Stimulated activated CD8-positive, alpha-beta memory T cell treated with anti-CD3 and anti-CD28 coated beads, Interleukin-2, amount 100 ng/mL, for 48 hours (primary cell): ENCODE measurements around the gene GABRB2.
"Not testable (repeated sequence)": the region's sequence is repeated elsewhere in the genome, so short reads cannot be mapped to it uniquely, and the experiment has no call there.

ENCODE experiments used
- DNase-seq, 2 donors: peaks; one replicate each; pipeline ENCODE4 v3.0.0-alpha.2; 2020; ENCODE audit warnings: low read depth in 2 of 2

The GABRB2 gene

DNA sequence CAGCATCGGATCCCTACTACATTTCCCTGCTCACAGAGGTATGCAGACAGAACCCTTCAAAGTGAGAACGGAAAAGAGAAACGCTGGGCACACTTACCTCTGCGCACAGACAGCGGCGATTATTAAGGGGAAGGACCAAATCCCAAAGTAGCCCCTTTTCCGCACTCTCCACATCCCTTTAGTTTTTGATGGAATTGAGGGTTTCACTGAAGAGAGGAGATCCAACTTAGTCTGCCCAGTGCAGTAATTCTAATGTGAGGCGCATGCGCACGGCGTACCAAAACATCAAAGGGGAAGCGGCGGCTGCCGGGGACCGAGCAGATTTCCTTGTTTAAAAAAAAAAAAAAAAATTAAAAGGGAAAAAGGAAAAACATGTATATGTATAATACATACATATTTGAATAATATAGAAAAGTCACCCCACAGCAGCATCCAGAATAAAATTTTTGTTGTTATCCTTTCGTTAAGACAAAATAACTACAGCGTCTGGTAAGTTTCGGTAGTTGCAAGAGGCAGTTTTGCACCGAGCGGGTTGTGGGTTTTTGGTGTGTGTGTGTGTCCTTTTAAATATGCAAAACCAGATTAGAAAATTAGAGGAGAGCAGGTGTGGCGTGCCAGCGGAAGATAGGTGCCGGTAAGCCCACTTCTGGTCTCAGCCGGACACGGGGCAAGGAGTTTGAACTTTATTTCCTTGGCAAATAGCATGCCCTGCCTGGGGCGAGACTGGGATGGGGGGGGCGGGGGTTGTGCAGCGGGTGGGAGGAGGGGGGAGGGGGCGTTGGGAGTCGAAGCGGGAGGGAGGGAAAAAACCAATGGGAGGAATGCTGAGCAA is at the start of gene GABRB2:
Gene GABRB2 (minus strand): TSS at position 256 of the 832 bp plus-strand sequence. CDS start 82 bp downstream, at position 174.
- DNase-seq, result no peak

DNA sequence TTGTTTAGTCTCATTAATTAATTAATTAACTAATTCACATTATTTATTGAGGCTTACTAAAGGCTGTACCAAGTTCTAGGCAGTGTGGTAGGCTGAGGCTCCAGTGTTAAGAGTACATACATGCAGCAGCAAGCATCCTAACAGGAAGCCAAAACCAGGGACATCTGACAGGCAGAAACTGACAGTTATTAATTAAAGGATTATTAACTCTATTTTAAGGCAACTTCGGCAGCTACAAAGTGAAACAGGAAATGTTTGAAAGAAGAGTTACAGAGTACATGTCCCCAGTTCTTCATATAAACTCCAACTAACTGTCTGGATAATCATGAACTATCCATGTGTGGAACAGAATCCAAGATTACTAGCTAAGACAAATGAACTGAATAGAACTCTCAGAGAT is 39.3 kb upstream of the GABRB2 start:
- DNase-seq, result no peak

DNA sequence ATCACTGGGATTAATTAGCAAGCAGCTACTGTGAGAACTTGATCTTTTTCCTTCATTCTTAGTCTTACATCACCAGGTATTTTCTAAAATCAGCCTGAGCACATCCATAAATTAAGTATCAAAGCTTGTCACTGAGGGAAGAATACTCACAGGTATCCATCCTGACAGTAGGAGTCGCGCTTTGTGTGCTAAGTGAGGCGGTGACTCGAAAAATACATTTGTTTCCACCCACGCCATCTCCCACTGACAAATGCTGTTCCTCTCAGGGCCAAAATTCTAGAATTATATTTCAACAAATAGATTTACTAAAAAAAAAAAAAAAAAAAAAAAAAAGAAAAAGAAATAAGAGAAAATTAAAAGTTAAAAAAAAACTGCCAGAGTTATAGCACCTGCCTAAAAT is 34.1 kb upstream of the GABRB2 start:
- DNase-seq, result no peak

DNA sequence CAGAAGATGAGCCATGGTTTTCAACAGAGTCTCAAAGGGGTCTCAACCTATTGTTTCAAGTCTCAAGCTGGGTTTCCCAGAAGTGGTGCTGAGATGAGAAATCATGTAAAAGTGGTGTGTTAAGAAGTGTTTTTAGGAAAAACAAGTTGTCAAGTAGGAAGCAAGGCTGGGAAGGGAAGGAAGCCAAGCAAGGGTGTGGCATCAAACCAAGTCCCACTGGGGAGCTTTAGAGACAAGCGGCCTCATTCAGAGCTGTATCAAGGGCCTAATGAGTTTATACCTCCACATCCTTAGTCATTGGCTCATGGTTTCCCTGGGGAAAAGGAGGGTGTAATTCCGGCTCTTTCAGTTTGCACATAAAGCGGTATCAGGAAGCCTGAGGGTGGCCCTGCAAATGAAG is 26.4 kb upstream of the GABRB2 start:
- no peak for DNase-seq

DNA sequence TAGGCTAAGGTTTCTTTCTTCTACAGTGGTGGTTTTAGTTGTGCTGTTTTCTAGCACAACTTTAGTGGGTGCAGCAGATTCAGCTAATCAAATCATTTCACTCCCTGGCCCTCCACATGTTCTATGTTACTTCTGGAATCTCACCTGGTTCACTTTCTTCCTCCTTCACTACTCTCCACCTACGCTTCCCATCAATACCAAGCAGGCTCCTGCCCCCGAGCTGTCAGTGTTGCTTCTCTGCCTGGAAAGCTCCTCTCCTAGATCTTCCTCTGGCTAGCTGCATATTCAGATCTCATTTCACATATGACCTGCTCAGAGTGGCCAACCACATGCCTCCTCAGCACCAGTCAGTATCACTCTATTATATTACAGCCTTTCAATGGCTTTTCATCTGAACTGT is 19.6 kb upstream of the GABRB2 start:
- no peak for DNase-seq

DNA sequence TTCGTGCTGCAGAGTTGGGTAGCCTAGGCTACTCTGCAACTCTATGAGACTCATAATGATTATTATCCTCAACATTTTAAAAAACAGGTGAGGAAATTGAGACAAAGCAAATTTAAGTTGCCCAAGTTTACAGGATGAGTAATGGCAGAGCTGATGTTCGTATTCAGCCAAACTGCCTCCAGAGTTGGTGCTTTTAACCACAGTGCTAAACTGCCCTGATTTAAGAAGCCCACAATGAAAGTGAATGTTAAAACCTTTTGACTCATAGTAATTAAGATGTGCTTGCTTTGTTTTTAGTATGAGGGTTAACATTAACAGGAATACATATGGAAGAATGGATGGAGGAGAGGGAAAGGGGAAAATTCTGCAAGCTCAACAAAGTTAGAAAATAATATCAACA is 15.9 kb upstream of the GABRB2 start:
- DNase-seq, result no peak

DNA sequence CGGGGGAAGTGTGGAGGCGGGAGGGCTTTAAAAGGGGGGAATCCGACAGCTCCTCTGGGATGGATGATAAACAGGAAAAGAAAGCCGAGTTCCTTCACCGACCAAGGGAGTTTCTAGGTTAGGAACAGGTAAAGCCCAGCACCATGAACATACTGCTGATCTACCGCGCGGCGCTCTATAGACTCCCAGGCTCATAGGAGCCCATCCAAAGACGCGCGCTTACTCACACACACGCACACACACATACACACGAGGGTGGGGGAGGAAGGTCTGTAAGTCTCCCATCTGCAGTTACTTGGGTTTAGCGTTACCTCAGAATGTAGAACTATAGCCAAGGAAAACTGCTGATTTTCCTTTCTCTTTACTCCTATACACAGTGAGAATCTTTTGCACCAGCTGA is 2.6 kb upstream of the GABRB2 start:
- no peak for DNase-seq

DNA sequence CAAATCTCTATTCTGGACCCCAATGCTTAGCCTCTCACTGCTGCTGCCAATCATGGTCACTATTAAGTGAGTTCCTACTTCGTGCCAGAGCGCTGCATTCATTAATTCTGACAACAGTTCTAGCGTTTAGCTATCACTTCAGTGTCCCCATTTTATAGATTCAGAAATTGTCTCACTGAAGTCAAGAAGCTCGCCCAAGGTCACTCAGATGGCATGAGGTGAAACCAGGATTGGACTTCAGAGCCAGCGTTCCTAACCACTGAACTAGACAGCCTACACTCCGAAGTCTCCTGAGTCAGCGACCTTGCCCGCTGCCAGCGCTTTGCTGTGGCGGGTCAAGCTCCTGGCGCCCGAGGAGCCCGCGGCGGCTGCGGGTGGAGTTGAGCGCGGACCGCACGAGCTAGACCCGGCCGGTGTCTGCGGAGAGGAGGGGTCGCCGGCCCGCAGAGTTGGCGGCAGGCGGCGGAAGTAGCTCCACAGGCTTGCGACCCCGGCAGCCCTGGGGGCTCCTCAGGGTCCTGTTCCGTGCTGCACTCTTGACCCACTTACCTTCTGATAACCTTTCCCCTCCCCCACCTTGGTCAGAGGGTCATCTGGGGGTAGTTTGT is 2.1 kb upstream of the GABRB2 start:
- no peak for DNase-seq

DNA sequence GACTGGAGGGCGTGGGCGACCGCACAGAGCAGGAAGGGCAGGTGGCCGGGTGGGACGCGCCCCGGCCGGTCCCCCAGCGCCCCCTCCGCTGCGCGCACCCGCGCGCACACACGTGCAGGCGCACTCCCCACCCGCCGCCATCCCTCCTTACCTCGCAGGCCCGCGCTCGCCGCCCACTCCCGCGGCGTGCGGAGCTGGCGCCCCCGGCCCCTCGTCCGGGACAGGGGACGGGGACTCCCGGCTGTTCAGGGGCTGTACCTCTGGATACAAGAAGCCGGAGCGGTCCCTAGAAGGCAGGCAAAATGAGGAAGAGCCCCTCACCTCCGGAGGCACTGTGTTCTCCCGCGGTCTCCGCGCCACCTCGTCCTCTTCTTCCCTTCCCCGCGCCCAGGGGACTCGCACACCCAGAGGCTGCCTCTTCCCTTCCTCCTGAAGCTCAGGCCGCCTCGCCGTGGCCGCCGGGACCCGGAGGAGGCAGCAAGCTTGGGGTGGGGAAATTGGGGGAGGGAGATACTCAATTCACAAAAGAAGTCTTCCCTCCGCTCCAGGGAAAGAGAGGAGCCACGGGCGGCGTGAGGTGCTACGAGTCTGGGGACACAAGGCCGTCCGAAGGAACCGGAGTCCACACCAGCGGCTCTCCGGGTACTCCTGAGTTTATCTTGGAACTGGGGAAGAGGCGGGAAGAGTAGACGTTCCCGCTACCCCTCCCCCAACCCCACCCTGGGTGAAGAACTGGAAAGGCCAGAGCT is 1.4 kb upstream of the GABRB2 start:
- DNase-seq, result no peak

DNA sequence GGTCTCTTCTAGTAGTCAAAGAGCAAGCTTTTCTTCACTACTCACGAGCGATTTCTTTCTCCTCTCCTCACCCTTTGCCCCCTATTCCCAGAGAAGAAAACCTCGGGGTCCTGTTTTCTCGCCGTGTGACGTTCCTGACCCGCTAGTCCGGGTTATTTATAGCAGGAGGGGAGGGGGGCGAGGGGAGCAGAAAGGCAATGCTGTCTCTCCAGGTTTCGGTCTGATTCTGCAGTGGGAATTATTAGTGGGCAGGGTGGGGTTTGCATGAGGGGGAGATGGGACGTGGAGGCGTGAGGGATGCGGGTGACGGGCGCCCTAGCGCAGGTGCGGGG is 847 bp upstream of the GABRB2 start:
- no peak for DNase-seq

DNA sequence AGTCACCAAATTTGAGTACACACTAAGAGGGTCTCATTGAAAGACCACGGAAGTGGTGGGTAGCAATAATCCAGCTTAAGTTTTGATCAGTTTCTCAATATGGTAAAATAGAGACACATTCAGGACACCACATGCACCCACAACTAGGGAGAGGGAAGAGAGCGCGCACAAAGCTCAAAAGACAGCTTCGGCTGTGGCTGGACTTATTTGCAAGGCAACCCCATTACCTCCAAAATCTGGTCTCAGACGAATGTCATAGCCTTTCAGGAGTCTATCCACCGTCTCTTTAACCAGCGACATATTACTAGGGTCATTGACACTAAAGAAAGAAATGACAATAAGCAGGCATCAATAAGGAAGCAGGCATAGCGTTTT is 443 bp downstream of the GABRB2 start:
- no peak for DNase-seq

DNA sequence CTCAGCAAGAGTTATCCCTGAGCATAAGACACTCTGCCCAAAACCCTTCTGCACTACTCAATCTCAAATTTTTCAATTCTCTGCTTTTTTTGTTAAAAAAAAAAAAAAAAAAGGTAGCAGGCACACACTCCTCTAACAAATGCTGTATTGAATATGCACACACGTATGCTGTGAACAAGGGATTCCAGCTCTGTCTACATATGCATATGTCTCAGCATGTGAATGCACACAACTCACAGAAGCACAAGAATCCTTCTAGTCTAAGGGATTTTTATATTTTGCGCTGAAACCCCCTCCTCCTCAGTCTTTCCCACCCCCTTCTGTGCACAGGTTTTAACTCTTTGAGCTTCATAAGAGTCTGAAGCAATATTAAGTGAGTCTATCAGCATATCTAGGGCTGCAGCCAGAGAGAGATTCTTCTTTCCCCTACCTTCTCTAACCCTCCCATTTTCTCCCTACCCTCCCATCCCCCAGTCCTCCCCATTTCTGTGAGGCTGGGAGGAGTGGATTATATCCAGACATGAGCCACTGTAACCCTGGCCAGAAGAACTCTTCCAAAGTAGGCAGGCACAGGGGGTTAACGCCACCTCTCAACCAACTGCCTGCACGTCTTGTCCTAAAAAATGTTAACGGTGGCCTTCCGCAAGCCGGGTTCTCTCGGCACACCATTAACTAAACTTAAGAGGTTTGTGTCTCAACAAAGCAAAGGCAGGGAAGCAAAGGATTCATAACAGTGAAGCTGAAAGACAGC is 1.0 kb downstream of the GABRB2 start:
- DNase-seq, result no peak

DNA sequence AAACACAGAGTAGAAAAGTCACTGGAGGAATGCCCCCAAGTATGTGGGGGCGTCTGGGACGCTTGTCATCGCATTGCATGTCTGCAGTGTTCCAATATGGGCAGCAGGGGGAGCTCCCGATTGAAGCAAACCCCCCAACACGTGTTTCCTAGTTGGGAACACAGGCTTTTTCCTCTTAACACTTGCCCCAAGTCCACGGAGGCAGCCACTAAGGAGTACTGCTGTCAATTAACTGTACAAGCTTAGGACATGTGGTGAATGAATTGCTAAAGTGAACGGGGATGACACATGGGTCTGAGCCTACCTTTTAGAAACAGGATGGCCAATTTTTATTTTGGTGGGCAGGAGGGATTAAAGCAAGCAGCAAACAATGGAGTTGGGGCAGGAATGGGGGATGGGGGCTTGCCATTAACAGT is 2.2 kb downstream of the GABRB2 start:
- DNase-seq, result no peak

DNA sequence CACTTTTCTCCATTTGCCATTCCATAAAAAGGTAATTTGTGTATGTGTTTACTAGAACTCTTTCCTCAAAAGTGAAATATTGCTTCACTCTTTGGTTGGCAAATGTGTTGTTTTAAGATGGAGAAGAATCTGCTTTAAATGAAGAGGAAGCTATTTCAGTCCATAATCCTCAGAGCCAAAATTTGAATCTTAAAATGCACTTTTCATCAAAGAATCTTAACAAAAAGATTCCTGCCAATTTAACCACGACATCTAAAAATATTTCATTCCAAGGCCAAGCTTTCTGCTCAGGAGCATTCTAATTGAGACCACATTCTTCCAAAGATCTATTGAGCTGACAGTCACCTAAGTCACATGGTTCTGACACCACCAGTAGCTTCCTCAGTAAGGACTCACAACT is 7.5 kb downstream of the GABRB2 start:
- DNase-seq, result no peak

DNA sequence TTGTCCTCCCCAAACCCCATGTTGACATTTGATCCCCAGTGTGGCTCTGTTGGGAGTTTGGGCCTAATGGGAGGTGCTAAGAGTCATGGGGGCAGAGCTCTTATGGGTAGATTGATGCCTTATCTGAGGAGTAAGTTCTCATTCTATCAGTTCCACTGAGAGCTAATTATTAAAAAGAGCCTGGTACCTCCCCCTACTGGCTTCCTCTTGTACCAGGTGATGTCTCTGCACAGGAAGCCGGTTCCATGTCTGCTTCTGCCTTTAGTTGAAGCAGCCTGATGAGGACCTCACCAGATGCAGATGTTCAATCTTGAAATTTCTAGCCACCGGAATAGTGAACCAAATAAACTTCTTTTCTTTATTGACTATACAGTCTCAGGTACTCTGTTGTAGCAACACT is 10.8 kb downstream of the GABRB2 start:
- DNase-seq, result no peak

DNA sequence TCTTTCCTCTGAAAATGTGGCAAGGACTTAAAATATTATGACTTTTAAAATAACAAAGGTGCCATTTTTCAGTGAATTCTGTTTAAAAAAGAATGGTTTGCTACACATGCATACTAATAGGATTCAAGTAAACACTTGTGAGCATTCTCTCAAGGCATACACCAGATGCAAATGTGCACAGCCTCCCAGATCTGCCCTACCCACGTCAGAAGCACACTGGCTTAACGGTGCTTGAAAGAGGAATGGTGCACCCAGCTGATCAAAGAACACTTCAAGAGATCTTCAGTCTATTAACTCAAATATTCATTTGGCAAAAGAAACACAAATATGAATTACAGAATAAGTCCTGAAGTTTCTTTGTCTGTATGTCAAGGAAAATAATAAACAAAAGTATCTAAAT is 15.8 kb downstream of the GABRB2 start:
- DNase-seq, result no peak

DNA sequence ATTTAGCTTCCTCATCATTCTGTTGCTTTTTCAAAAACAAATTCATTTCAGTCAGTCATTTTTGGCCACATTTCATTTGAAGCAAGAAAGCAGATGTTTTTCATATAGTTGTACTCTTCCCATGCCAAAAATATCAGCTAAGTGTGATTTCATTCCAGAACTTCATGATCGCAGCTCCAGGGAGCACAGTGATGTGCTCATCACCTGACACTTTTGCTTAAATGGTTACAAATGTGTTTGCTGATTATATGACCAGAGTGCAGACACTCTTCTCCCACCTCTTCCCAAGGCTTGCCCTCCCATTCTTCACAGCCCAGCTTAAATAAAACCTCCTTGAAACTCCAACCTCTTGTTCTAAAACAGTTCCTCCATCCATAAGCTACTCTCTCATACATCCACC is 32.6 kb downstream of the GABRB2 start:
- no peak for DNase-seq

DNA sequence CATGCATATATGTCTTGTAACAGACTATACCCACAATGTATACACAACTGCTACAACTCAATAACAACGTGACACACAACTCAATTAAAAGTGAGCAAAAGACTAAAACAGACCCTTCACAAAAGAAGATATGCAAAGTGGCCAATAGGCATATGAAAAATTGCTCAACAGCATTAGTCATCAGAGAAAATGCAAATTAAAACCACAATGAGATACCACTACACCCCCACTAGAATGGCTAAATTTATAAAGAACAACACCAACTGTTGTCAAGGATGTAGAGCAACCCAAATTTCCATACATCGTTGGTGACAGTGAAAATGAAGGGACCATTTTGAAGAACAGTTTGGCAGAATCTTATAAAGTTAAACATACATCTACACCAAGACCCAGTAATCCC is 38.9 kb downstream of the GABRB2 start:
- DNase-seq, result no peak

DNA sequence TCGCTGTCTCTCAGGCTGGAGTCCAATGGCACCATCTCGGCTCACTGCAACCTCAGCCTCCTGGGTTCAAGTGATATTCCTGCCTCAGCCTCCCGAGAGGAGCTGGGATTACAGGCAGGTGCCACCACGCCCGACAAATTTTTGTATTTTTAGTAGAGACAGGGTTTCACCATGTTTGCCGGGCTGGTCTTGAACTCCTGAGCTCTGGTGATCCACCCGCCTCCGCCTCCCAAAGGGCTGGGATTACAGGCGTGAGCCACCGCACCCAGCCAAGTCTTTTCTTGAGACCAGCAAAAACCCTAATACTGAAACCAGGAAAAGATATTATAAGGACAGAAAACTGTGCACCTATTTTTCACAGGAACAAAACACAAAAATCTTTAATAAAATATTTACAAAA is 41.4 kb downstream of the GABRB2 start:
- DNase-seq, result not testable (repeated sequence)

DNA sequence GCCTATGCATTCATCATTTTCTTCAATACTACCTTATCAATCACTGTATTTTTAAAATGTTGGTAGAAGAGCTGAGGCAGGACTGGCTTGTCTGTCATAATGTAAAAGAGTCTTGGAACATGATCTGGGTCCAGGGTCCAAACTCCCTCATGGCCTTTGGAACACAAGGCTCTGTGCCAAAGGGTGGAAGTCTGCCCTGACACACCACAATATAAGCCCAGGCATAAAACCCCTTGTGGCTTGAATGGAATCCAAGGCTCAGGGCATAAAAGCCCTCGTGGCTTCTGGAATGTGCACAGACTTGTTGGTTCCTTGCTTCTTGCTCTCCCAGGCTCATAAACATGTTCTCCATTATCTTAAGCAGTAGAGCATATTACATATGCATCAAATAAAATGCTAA is 48.0 kb downstream of the GABRB2 start:
- no peak for DNase-seq

DNA sequence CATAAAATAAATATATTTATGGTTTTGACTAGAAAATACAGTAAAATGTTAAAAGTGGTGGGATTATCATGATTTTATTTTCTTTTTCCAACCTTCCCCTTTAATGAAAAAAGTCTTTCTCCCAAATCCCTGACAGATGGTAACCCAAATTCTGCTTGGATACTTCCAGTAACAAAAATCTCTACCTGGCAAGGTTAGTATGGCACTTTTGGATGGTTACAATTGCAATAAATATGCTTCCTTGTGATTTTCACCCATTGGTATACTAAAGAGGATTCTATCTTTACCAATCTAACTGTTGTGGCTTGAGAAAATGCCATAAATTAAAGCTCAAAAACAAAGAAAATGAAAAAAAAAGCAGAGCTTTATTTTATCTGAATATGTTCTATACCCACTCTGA is 62.8 kb downstream of the GABRB2 start:
- no peak for DNase-seq

DNA sequence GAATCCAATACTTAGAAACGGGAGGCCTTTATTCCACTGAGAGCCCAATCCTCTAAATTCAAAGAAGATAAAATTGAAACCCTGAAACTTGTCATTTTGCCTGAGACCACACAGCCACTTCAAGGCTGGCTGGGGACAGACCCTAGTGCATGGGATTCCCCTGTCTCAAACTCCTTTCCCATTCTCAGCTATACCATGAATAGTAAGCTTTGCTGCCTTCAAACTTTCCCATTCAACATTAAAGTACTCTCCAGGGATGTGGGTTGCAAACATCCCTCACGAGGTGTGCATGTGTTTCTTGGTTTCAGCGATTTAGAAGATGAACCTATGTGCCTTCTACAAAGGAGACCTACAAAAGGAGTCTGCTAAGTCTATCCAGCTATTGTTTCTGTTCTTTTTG is 64.6 kb downstream of the GABRB2 start:
- DNase-seq, result no peak
